WTC11 (cell line): ENCODE results near the gene GALNT2. TPM values are rescaled to one million over a fixed set of nuclear protein-coding genes. Genes with fewer than 3 reads are reported as not detected.

Experiments
- ATAC-seq: fragments of 200-7000 bp; cut with Tn5 transposase; 2 replicates; pipeline ENCODE4 v1.10.0; 2021; ENCODE audit warnings: mild to moderate bottlenecking, moderate library complexity
- CTCF ChIA-PET: fragments of 300-600 bp; sonication (Branson Sonifier 250); formaldehyde crosslinking; loops from one replicate; lab custom pipeline; 2021; ENCODE audit warnings: antibody characterized with exemption; lab: Charles Lee
- POLR2A ChIA-PET: fragments of 350-600 bp; sonication (Branson Sonifier 250); formaldehyde crosslinking; loops from one replicate; lab custom pipeline; 2021; ENCODE audit warnings: antibody characterized with exemption; lab: Charles Lee
- DNase-seq: peaks from one replicate; pipeline ENCODE4 v3.0.0; 2021; ENCODE audit warnings: low spot score
- H3K27ac Mint-ChIP-seq: 2 replicates; pipeline ENCODE4 v1.8.0; 2021; ENCODE audit warnings: mixed read lengths
- H3K27me3 Mint-ChIP-seq: 2 replicates; pipeline ENCODE4 v1.8.0; 2021; ENCODE audit warnings: low read depth, mild to moderate bottlenecking, moderate library complexity, mixed read lengths
- H3K36me3 Mint-ChIP-seq: 2 replicates; pipeline ENCODE4 v1.8.0; 2021; ENCODE audit warnings: mixed read lengths
- H3K4me1 Mint-ChIP-seq: 2 replicates; pipeline ENCODE4 v1.8.0; 2022; ENCODE audit warnings: mixed read lengths
- H3K4me3 Mint-ChIP-seq: 2 replicates; pipeline ENCODE4 v1.8.0; 2021; ENCODE audit warnings: mild to moderate bottlenecking, moderate library complexity, mixed read lengths
- H3K9me3 Mint-ChIP-seq: 2 replicates; pipeline ENCODE4 v1.8.0; 2021; ENCODE audit warnings: mixed read lengths
- ETV6 ChIP-seq: sonication (generic); formaldehyde crosslinking; IDR thresholded peaks from 2 replicates; pipeline ENCODE4 v1.8.1; 2022; ENCODE audit warnings: mild to moderate bottlenecking, missing genetic modification reagents
- FOXJ3 ChIP-seq: sonication (generic); formaldehyde crosslinking; IDR thresholded peaks from 2 replicates; pipeline ENCODE4 v1.9.0; 2021; ENCODE audit warnings: missing genetic modification reagents, mild to moderate bottlenecking, borderline replicate concordance
- FOXK1 ChIP-seq: sonication (generic); formaldehyde crosslinking; IDR thresholded peaks from 2 replicates; pipeline ENCODE4 v1.8.0; 2022; ENCODE audit warnings: mild to moderate bottlenecking, moderate library complexity, missing genetic modification reagents
- GABPB1 ChIP-seq: sonication (generic); formaldehyde crosslinking; IDR thresholded peaks from 2 replicates; pipeline ENCODE4 v1.8.1; 2023; ENCODE audit warnings: mild to moderate bottlenecking, missing genetic modification reagents
- HMGA2 ChIP-seq: fragments of 250-450 bp; sonication (Bioruptor Pico); IDR thresholded peaks from 2 replicates; pipeline ENCODE4 v1.4.0; 2021; ENCODE audit warnings: mild to moderate bottlenecking, moderate library complexity
- MXD4 ChIP-seq: fragments of 250-450 bp; sonication (Bioruptor Pico); IDR thresholded peaks from 2 replicates; pipeline ENCODE4 v1.8.0; 2021; ENCODE audit warnings: mild to moderate bottlenecking, moderate library complexity, borderline replicate concordance
- NR2C2 ChIP-seq: sonication (generic); formaldehyde crosslinking; IDR thresholded peaks from 2 replicates; pipeline ENCODE4 v1.8.0; 2022; ENCODE audit warnings: mild to moderate bottlenecking, missing genetic modification reagents
- PRRX2 ChIP-seq: fragments of 250-450 bp; sonication (Bioruptor Pico); IDR thresholded peaks from 2 replicates; pipeline ENCODE4 v1.8.0; 2021; ENCODE audit warnings: mild to moderate bottlenecking
- RORB ChIP-seq: fragments of 250-450 bp; sonication (Bioruptor Pico); IDR thresholded peaks from 2 replicates; pipeline ENCODE4 v1.9.0; 2021; ENCODE audit warnings: mild to moderate bottlenecking
- SMAD3 ChIP-seq: sonication (generic); formaldehyde crosslinking; IDR thresholded peaks from 2 replicates; pipeline ENCODE4 v1.8.0; 2022; ENCODE audit warnings: missing genetic modification reagents, mild to moderate bottlenecking, borderline replicate concordance
- SMAD4 ChIP-seq: sonication (generic); formaldehyde crosslinking; IDR thresholded peaks from 2 replicates; pipeline ENCODE4 v1.8.0; 2022; ENCODE audit warnings: mild to moderate bottlenecking, missing genetic modification reagents
- ZNF263 ChIP-seq: sonication (generic); formaldehyde crosslinking; IDR thresholded peaks from 2 replicates; pipeline ENCODE4 v1.8.1; 2022; ENCODE audit warnings: low read depth, mild to moderate bottlenecking, moderate library complexity, missing genetic modification reagents
- ZNF416 ChIP-seq: fragments of 250-450 bp; sonication (Bioruptor Pico); IDR thresholded peaks from 2 replicates; pipeline ENCODE4 v1.9.0; 2021; ENCODE audit warnings: mild to moderate bottlenecking, inconsistent platforms
- ZNF423 ChIP-seq: fragments of 250-450 bp; sonication (Bioruptor Pico); IDR thresholded peaks from 2 replicates; pipeline ENCODE4 v2.1.2; 2022; ENCODE audit warnings: mild to moderate bottlenecking, moderate library complexity
- total RNA-seq: library from RNA; stranded (reverse); gene quantifications from 3 replicates; pipeline ENCODE4 v1.2.3, GENCODE V29; 2021
- TF ChIP-seq, protein P1 (sequence below): sonication (generic); formaldehyde crosslinking; IDR thresholded peaks from 2 replicates; pipeline ENCODE4 v1.8.0; 2022; ENCODE audit warnings: mild to moderate bottlenecking, missing genetic modification reagents
- TF ChIP-seq, protein P2 (sequence below): sonication (generic); formaldehyde crosslinking; IDR thresholded peaks from 2 replicates; pipeline ENCODE4 v1.8.0; 2022; ENCODE audit warnings: mild to moderate bottlenecking, missing genetic modification reagents
- TF ChIP-seq, protein P3 (sequence below): sonication (generic); formaldehyde crosslinking; IDR thresholded peaks from 2 replicates; pipeline ENCODE4 v1.8.1; 2023; ENCODE audit warnings: mild to moderate bottlenecking, missing genetic modification reagents, borderline replicate concordance
- TF ChIP-seq, protein P4 (sequence below): sonication (generic); formaldehyde crosslinking; IDR thresholded peaks from 2 replicates; pipeline ENCODE4 v1.8.1; 2022; ENCODE audit warnings: missing genetic modification reagents, borderline replicate concordance
- TF ChIP-seq, protein P5 (sequence below): sonication (generic); formaldehyde crosslinking; IDR thresholded peaks from 2 replicates; pipeline ENCODE4 v1.8.1; 2023; ENCODE audit warnings: mild to moderate bottlenecking, missing genetic modification reagents
- TF ChIP-seq, protein P6 (sequence below): fragments of 250-450 bp; sonication (Bioruptor Pico); IDR thresholded peaks from 2 replicates; pipeline ENCODE4 v1.8.0; 2021; ENCODE audit warnings: mild to moderate bottlenecking
- TF ChIP-seq, protein P7 (sequence below): sonication (generic); formaldehyde crosslinking; IDR thresholded peaks from 2 replicates; pipeline ENCODE4 v1.8.1; 2023; ENCODE audit warnings: mild to moderate bottlenecking, missing genetic modification reagents, moderate library complexity

Gene GALNT2
- total RNA-seq, 1 experiment from 2014 or later = 74.8 TPM

DNA sequence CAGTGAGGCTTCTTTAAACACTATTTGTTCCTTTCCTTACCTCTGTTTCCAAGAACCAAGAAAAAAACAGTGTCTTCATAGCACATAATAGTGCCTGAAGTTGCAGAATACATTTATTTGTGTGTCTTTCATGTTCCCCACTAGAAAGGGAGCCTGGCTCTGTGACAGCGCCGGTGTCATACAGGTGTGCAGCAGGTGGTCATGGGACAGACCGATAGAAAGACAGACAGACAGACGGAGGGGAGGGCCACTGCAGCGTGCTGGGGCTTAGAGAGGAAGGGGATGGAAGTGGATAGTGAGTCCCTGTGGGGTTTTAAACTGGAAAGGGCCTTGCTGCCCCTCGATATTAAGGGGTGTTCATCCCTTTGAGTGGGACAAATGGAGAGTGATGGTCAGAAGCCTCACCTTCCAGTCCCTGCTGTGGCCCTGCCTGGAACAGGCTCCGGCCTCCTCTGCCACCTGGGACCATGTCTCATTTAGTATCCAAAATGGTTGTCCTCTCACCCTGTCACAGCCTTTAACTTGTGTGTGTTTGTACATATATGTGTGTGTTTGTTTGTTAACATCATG is 206.2 kb downstream of the GALNT2 start:
- ChIA-PET POLR2A (no interaction called here), CTCF (no interaction called here)
- Mint-ChIP-seq H3K9me3 (no peaks in the 10 kb centered on the region), H3K4me1 (peaks cover 36% of the 10 kb centered on the region), H3K27ac (no peak overlapping the region), H3K27me3 (no peaks in the 10 kb centered on the region), H3K36me3 (peaks cover 11% of the 10 kb centered on the region), H3K4me3 (no peak overlapping the region)
- no peak for ATAC-seq
- TF ChIP-seq FOXJ3 (CRISPR knock-in tag) (no peak), GABPB1 (CRISPR knock-in tag) (no peak), SMAD4 (CRISPR knock-in tag) (no peak), FOXK1 (no peak), MXD4 (CRISPR knock-in tag) (no peak), HMGA2 (no peak), SMAD3 (CRISPR knock-in tag) (no peak), ZNF423 (CRISPR knock-in tag) (no peak), PRRX2 (no peak), RORB (CRISPR knock-in tag) (no peak)
- TF ChIP-seq, protein P1, sequence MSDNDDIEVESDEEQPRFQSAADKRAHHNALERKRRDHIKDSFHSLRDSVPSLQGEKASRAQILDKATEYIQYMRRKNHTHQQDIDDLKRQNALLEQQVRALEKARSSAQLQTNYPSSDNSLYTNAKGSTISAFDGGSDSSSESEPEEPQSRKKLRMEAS (CRISPR knock-in tag) = no peak
- TF ChIP-seq, protein P2, sequence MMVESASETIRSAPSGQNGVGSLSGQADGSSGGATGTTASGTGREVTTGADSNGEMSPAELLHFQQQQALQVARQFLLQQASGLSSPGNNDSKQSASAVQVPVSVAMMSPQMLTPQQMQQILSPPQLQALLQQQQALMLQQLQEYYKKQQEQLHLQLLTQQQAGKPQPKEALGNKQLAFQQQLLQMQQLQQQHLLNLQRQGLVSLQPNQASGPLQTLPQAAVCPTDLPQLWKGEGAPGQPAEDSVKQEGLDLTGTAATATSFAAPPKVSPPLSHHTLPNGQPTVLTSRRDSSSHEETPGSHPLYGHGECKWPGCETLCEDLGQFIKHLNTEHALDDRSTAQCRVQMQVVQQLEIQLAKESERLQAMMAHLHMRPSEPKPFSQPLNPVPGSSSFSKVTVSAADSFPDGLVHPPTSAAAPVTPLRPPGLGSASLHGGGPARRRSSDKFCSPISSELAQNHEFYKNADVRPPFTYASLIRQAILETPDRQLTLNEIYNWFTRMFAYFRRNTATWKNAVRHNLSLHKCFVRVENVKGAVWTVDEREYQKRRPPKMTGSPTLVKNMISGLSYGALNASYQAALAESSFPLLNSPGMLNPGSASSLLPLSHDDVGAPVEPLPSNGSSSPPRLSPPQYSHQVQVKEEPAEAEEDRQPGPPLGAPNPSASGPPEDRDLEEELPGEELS (CRISPR knock-in tag) = no peak
- TF ChIP-seq, protein P3, sequence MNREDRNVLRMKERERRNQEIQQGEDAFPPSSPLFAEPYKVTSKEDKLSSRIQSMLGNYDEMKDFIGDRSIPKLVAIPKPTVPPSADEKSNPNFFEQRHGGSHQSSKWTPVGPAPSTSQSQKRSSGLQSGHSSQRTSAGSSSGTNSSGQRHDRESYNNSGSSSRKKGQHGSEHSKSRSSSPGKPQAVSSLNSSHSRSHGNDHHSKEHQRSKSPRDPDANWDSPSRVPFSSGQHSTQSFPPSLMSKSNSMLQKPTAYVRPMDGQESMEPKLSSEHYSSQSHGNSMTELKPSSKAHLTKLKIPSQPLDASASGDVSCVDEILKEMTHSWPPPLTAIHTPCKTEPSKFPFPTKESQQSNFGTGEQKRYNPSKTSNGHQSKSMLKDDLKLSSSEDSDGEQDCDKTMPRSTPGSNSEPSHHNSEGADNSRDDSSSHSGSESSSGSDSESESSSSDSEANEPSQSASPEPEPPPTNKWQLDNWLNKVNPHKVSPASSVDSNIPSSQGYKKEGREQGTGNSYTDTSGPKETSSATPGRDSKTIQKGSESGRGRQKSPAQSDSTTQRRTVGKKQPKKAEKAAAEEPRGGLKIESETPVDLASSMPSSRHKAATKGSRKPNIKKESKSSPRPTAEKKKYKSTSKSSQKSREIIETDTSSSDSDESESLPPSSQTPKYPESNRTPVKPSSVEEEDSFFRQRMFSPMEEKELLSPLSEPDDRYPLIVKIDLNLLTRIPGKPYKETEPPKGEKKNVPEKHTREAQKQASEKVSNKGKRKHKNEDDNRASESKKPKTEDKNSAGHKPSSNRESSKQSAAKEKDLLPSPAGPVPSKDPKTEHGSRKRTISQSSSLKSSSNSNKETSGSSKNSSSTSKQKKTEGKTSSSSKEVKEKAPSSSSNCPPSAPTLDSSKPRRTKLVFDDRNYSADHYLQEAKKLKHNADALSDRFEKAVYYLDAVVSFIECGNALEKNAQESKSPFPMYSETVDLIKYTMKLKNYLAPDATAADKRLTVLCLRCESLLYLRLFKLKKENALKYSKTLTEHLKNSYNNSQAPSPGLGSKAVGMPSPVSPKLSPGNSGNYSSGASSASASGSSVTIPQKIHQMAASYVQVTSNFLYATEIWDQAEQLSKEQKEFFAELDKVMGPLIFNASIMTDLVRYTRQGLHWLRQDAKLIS (CRISPR knock-in tag) = no peak
- TF ChIP-seq, protein P4, sequence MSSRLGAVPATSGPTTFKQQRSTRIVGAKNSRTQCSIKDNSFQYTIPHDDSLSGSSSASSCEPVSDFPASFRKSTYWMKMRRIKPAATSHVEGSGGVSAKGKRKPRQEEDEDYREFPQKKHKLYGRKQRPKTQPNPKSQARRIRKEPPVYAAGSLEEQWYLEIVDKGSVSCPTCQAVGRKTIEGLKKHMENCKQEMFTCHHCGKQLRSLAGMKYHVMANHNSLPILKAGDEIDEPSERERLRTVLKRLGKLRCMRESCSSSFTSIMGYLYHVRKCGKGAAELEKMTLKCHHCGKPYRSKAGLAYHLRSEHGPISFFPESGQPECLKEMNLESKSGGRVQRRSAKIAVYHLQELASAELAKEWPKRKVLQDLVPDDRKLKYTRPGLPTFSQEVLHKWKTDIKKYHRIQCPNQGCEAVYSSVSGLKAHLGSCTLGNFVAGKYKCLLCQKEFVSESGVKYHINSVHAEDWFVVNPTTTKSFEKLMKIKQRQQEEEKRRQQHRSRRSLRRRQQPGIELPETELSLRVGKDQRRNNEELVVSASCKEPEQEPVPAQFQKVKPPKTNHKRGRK (CRISPR knock-in tag) = no peak
- TF ChIP-seq, protein P5, sequence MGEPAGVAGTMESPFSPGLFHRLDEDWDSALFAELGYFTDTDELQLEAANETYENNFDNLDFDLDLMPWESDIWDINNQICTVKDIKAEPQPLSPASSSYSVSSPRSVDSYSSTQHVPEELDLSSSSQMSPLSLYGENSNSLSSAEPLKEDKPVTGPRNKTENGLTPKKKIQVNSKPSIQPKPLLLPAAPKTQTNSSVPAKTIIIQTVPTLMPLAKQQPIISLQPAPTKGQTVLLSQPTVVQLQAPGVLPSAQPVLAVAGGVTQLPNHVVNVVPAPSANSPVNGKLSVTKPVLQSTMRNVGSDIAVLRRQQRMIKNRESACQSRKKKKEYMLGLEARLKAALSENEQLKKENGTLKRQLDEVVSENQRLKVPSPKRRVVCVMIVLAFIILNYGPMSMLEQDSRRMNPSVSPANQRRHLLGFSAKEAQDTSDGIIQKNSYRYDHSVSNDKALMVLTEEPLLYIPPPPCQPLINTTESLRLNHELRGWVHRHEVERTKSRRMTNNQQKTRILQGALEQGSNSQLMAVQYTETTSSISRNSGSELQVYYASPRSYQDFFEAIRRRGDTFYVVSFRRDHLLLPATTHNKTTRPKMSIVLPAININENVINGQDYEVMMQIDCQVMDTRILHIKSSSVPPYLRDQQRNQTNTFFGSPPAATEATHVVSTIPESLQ = no peak
- DNase-seq = no peak

DNA sequence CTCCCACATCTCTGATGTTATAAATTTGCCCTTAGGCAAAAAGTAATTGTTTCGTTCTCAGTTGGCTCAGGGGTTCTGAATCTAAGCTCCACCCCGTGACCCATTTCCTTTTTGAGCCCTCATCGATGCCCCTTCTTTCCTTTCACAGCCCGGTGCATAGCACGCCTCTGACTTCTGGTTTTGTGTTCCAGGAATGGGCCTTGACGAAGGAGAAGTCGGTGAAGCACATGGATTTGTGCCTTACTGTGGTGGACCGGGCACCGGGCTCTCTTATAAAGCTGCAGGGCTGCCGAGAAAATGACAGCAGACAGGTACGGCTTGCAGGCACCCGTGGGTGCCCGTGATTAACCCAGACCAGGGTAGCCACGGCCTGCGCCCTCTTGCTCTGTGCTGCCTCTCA is 207.2 kb downstream of the GALNT2 start:
- Mint-ChIP-seq H3K27me3 (no peaks in the 10 kb centered on the region), H3K36me3 (peaks cover 14% of the 10 kb centered on the region), H3K27ac (no peak overlapping the region), H3K4me3 (no peak overlapping the region), H3K9me3 (no peaks in the 10 kb centered on the region), H3K4me1 (peaks cover 41% of the 10 kb centered on the region)
- DNase-seq = peak; percentile 5
- ChIA-PET CTCF (no interaction called here), POLR2A (no interaction called here)
- ATAC-seq = no peak
- TF ChIP-seq, protein P6, sequence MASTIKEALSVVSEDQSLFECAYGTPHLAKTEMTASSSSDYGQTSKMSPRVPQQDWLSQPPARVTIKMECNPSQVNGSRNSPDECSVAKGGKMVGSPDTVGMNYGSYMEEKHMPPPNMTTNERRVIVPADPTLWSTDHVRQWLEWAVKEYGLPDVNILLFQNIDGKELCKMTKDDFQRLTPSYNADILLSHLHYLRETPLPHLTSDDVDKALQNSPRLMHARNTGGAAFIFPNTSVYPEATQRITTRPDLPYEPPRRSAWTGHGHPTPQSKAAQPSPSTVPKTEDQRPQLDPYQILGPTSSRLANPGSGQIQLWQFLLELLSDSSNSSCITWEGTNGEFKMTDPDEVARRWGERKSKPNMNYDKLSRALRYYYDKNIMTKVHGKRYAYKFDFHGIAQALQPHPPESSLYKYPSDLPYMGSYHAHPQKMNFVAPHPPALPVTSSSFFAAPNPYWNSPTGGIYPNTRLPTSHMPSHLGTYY (CRISPR knock-in tag) = no peak
- TF ChIP-seq ZNF263 (CRISPR knock-in tag) (no peak), NR2C2 (CRISPR knock-in tag) (no peak), ETV6 (no peak), ZNF416 (CRISPR knock-in tag) (no peak)
- TF ChIP-seq, protein P1 (CRISPR knock-in tag) = no peak
- TF ChIP-seq, protein P7, sequence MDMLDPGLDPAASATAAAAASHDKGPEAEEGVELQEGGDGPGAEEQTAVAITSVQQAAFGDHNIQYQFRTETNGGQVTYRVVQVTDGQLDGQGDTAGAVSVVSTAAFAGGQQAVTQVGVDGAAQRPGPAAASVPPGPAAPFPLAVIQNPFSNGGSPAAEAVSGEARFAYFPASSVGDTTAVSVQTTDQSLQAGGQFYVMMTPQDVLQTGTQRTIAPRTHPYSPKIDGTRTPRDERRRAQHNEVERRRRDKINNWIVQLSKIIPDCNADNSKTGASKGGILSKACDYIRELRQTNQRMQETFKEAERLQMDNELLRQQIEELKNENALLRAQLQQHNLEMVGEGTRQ = no peak
